ENCODE data around the gene NCAM2. TPM values are rescaled to one million over a fixed set of nuclear protein-coding genes. Genes with fewer than 3 reads are reported as not detected.
A peak's percentile ranks its signal among the peaks of the same experiment; 100 is the strongest.

The NCAM2 gene
- total RNA-seq (2012; rRNA removed), result 5.0 and 5.6 TPM in 2 replicates
- 1.7 and 2.7 TPM in 2 replicates for polyA plus RNA-seq (2012; rRNA removed)
- 0.29 and 0.34 TPM in 2 replicates for polyA plus RNA-seq (2012; cell fraction: cytosol; rRNA removed)
- 0.17 and 1.8 TPM in 2 replicates for polyA plus RNA-seq (2012; cell fraction: nucleus; rRNA removed; ENCODE audit: low replicate concordance)
- Bru-seq, nascent RNA, result percentile 43 among the genes with signal in this experiment
- BruChase-seq, experiment 1, labeled RNA remaining after a 6-hour chase, result percentile 43 among the genes with signal in this experiment
- percentile 46 among the genes with signal in this experiment for BruChase-seq, experiment 2, labeled RNA remaining after a 2-hour chase
- long read RNA-seq, full-length matches to known transcripts, result 5 of 11 reads
- long read RNA-seq, partial matches to known transcripts, result 2 of 11 reads
- long read RNA-seq, other reads (novel, unspliced or antisense), result 4 of 11 reads

GRCh38 chr21:20997636-20998455 lies at the start of gene NCAM2:
NCAM2 (plus strand) TSS chr21:20998409.
- Histone ChIP-seq H2BK20ac (ENCODE audit: low read depth, low read length) (no peak within 1 kb of the TSS), H4K91ac (ENCODE audit: insufficient read depth, low read depth, low read length) (no peak within 1 kb of the TSS), H3K27me3 (ENCODE audit: control insufficient read depth, insufficient read depth, low read length) (peaks cover 6% of the 10 kb centered on the region; the same call in 1 of the 2 replicates), H3K23ac (ENCODE audit: low read depth, low read length) (no peak within 1 kb of the TSS), H3K79me1 (ENCODE audit: low read depth in 1 of 2, low read length in 2 of 2) (no peaks in the 10 kb centered on the region), H3K9me3 (ENCODE audit: control insufficient read depth, insufficient read depth, low read length) (no peaks in the 10 kb centered on the region), H3K4me1 (ENCODE audit: control insufficient read depth, insufficient read depth, low read length) (no peaks in the 10 kb centered on the region), H2BK5ac (ENCODE audit: low read depth, low read length, poor library complexity, severe bottlenecking) (no peak within 1 kb of the TSS), H2BK15ac (ENCODE audit: low read depth, low read length) (no peak within 1 kb of the TSS), H3K27ac (ENCODE audit: insufficient read depth, low read length) (no peak within 1 kb of the TSS), H2AK5ac (ENCODE audit: low read depth, low read length) (no peak within 1 kb of the TSS), H3K4ac (ENCODE audit: low read depth, low read length) (no peak within 1 kb of the TSS), H3K18ac (ENCODE audit: low read depth, low read length) (no peak within 1 kb of the TSS), H3K4me3 (ENCODE audit: insufficient read depth, low read depth, low read length) (peak within 1 kb of the TSS; percentile 85), H2AFZ (replicated peaks; ENCODE audit: low read length, poor library complexity) (peak within 1 kb of the TSS; percentile 96), H4K20me1 (ENCODE audit: insufficient read depth, low read length) (no peaks in the 10 kb centered on the region), H2BK120ac (ENCODE audit: low read depth, low read length) (no peak within 1 kb of the TSS), H3K4me2 (ENCODE audit: low read depth, low read length) (peak within 1 kb of the TSS; percentile 87), H3K14ac (replicated peaks; ENCODE audit: low read depth, low read length) (no peak within 1 kb of the TSS), H3K56ac (ENCODE audit: extremely low read depth, insufficient read depth, low read length) (no peak within 1 kb of the TSS), H3K36me3 (ENCODE audit: control insufficient read depth, insufficient read depth, low read length) (no peaks in the 10 kb centered on the region), H3K9me1 (ENCODE audit: insufficient read depth, low read length) (no peaks in the 10 kb centered on the region), H4K8ac (ENCODE audit: low read depth in 2 of 2, low read length in 2 of 2) (no peak within 1 kb of the TSS), H2AK9ac (replicated peaks; ENCODE audit: low read depth, low read length, poor library complexity) (peak within 1 kb of the TSS; percentile 9), H4K5ac (ENCODE audit: low read depth, low read length) (no peak within 1 kb of the TSS), H3K9ac (ENCODE audit: low read depth, low read length) (peak within 1 kb of the TSS; percentile 71)
- in situ Hi-C loops (cut with MboI; ENCODE audit: low sequenced_read_pairs), result no loop called here
- intact Hi-C loops (cut with micrococcal nuclease), result loop anchor here (2.0 kb wide), 2 partner anchors 235 to 1795 kb away; no protein-coding TSS in a partner anchor
- CTCF ChIA-PET, result interaction anchor here (1.4 kb wide), 1 partner anchor 924 kb away, joined by 4 read pairs; no protein-coding TSS in a partner anchor
- ATAC-seq (ENCODE audit: low read depth) (peak; percentile 78), DNase-seq (peak; percentile 76)
- WGBS, 2 experiments (ENCODE audit: extremely low coverage in 2 of 2, insufficient read length in 1 of 2), result 1% methylated on average over 50 of the region's 86 CpGs; no CpG with 5 or more reads in 1 of the 2 experiments
- no TSS peak for BruUV-seq (replicated peaks)
- TF ChIP-seq MAZ (IDR thresholded peaks at IDR 0.05; ENCODE audit: borderline replicate concordance, low read depth, low read length) (peak; percentile 93), BHLHE40 (IDR thresholded peaks at IDR 0.05; ENCODE audit: low read depth, low read length) (no peak), CHD1 (IDR thresholded peaks at IDR 0.05; ENCODE audit: low read depth, low read length) (no peak), MAFK (IDR thresholded peaks at IDR 0.05; ENCODE audit: low read depth, low read length) (no peak), NFE2L2 (IDR thresholded peaks at IDR 0.05; ENCODE audit: low read depth, low read length) (no peak), ELK1 (IDR thresholded peaks at IDR 0.05; ENCODE audit: borderline replicate concordance, low read depth, low read length) (no peak), RCOR1 (IDR thresholded peaks at IDR 0.05; ENCODE audit: insufficient replicate concordance, low read length) (peak; percentile 75)
- dilution Hi-C loops (cut with HindIII; ENCODE audit: low sequenced_read_pairs, unreplicated experiment), result no loop called here
- POLR2A ChIA-PET (ENCODE audit: unreplicated experiment), result no interaction called here
